Cardiac muscle cell (in vitro differentiated cells and primary cell): Measurements from ENCODE around the gene LRRN3. TPM values are rescaled to one million over a fixed set of nuclear protein-coding genes. Genes with fewer than 3 reads are reported as not detected.

Experiments used
- DNase-seq, 2 donors: peaks; one replicate each; pipeline versions ENCODE4 v3.0.0 to v3.0.0-alpha.2; 2010 to 2017; ENCODE audit warnings: low read depth in 1 of 2, low spot score in 1 of 2
- H3K27ac ChIP-seq: fragments of 200-600 bp; sonication (generic); 2 replicates; pipeline ENCODE4 v1.5.1; 2016
- H3K27me3 ChIP-seq: fragments of 200-600 bp; sonication (generic); 2 replicates; pipeline ENCODE4 v1.6.0; 2016; ENCODE audit warnings: control low read depth
- H3K36me3 ChIP-seq: fragments of 200-600 bp; sonication (generic); 2 replicates; pipeline ENCODE4 v1.5.1; 2016; ENCODE audit warnings: control low read depth
- H3K4me1 ChIP-seq: fragments of 200-600 bp; sonication (generic); 2 replicates; pipeline ENCODE4 v1.8.1; 2017; ENCODE audit warnings: low read depth, mild to moderate bottlenecking, mixed run types
- H3K4me3 ChIP-seq: fragments of 200-600 bp; sonication (generic); 2 replicates; pipeline ENCODE4 v1.5.1; 2016; ENCODE audit warnings: mild to moderate bottlenecking
- H3K9me3 ChIP-seq: fragments of 200-600 bp; sonication (generic); 2 replicates; pipeline ENCODE4 v1.5.1; 2017; ENCODE audit warnings: low read depth, mild to moderate bottlenecking, control low read depth
- CTCF ChIP-seq: IDR thresholded peaks from 2 replicates; pipeline ENCODE4 v1.5.1; 2012; ENCODE audit warnings: low read depth, mild to moderate bottlenecking, low read length
- polyA plus RNA-seq: library from polyadenylated mRNA; unstranded; fragments of >200 nt; fragmentation: Nextera tagmentation; extraction: Ambion mirVana; gene quantifications from 2 replicates; pipeline ENCODE4 v1.2.1, GENCODE V29; 2016
- total RNA-seq: library from RNA; depleted of rRNA; stranded (reverse); fragments of >200 nt; gene quantifications from 2 replicates; pipeline ENCODE4 v1.2.3, GENCODE V29; 2016

LRRN3 gene
- total and polyA plus RNA-seq, 2 experiments from 2014 or later, result 43.7 to 84.6 TPM

DNA sequence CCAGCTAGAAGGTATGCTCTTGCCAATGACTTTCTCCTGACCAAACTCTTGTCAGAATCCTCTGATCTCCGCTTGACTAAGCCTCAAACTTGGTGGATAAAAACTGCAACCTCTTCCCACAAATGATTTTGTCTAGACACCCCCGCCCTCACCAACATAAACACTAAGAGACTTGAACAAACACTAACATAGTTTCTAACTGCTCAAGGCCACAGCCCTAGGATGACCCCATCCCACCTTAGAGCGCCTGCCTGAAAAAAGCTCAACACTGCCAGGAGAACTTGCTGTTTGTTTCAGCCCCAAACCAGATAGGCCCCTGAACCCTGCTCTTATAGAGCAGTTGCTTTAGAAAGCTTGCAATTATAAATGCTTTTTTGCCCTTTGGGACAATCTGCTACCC lies 71.8 kb downstream of the LRRN3 start:
- Histone ChIP-seq H3K27me3 (no peaks in the 10 kb centered on the region), H3K4me1 (no peaks in the 10 kb centered on the region), H3K4me3 (no peak overlapping the region), H3K27ac (no peak overlapping the region), H3K36me3 (no peaks in the 10 kb centered on the region), H3K9me3 (no peaks in the 10 kb centered on the region)
- DNase-seq, result no peak
- no peak for TF ChIP-seq CTCF

DNA sequence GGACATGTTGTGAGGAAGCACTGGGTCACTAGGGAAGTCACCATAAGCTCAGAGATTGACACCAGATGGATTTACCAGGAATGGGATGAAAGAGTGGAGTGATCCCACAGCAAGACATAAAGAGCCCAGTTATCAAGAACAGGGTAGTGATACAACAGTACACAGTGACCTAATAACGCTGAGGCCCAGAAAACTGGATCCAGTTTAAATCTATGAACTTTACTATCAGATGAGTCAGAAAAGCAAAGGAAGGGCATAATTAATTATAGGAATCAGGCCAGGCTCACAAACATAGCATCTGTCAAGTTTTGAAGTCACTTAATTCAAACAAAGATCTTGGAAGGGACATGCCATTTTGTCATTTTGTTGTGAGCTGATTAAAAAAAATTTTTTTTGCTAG lies 73.5 kb downstream of the LRRN3 start:
- Histone ChIP-seq H3K27ac (no peak overlapping the region), H3K27me3 (no peaks in the 10 kb centered on the region), H3K9me3 (no peaks in the 10 kb centered on the region), H3K36me3 (no peaks in the 10 kb centered on the region), H3K4me3 (no peak overlapping the region), H3K4me1 (no peaks in the 10 kb centered on the region)
- DNase-seq, result no peak
- TF ChIP-seq CTCF, result no peak

DNA sequence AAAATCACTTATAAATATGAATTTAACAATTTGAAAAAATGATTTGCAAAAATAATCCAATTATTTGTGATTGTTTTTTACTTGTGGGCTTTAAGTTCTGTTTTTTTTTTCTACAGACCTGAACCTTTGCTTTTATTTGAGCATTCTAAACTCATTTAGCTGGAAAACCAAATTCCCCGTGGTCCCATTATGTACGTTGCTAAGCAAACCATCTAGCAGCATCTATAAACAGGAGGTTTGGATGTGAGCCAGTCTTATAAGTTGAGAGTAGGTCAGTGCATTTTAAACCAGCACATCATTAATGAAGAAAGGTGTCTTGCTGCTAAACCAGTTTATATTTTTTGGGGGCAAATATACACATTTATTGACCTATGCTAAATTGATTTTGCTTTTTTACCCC lies 77.3 kb downstream of the LRRN3 start:
- Histone ChIP-seq H3K27ac (no peak overlapping the region), H3K27me3 (no peaks in the 10 kb centered on the region), H3K36me3 (no peaks in the 10 kb centered on the region), H3K4me1 (no peaks in the 10 kb centered on the region), H3K4me3 (no peak overlapping the region), H3K9me3 (no peaks in the 10 kb centered on the region)
- peak in 1 of 2 donors; percentile 23 for DNase-seq
- no peak for TF ChIP-seq CTCF

DNA sequence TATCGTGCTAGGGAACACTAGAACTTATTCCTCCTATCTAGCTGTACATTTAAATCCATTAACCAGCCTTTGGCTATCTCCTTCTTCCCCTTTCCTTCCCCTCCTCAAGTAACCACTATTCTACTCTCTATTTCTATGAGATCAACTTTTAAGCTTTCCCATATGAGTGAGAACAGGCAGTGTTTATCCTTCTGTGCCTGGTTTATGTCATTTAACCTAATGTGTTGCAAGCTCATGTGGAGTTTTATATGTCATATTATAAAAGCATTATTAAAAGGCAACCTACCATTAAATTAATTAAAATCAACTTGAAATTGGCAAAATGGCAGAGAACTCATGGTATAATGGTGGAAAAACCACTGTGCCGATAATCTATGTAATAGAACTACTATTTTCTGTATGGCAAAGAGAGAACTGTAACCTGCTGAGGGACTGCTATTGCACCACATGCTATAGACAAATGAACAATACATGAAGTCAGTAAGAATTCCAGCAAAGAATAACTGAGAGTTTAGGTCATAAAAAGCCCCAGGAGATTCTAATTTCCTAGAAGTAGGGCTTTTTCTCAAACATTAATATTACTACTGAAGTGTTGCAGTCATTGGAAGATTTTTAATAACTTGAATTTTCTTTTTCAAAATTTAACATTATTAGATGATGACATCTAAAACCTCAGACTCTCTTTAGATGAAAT lies 81.8 kb downstream of the LRRN3 start:
- Histone ChIP-seq H3K27me3 (no peaks in the 10 kb centered on the region), H3K27ac (no peak overlapping the region), H3K36me3 (no peaks in the 10 kb centered on the region), H3K9me3 (no peaks in the 10 kb centered on the region), H3K4me3 (no peak overlapping the region), H3K4me1 (no peaks in the 10 kb centered on the region)
- no peak for DNase-seq
- no peak for TF ChIP-seq CTCF

DNA sequence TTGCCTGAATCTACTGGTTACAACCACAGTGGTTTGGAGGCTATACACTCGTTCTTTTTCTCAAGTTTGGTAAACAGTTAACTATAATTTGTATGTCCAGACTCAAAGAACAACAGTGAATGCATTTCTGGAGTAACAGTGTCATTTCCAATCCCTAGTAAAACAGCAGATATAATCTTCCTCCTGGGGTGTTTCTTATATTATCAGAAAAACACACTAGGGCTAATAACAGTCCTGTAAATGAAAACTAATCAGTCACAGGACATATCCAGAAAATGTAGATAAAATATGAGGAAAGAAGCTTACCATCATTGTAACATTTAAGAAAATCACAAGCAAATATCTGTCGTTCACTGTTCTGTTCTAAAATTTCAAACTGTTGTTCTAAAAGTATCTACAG lies 82.6 kb downstream of the LRRN3 start:
- no peaks in the 10 kb centered on the region for H3K36me3 ChIP-seq
- H3K27ac ChIP-seq, result no peak overlapping the region
- no peak for DNase-seq
- H3K4me1 ChIP-seq, result no peaks in the 10 kb centered on the region
- no peak for TF ChIP-seq CTCF
- no peak overlapping the region for H3K4me3 ChIP-seq
- H3K27me3 ChIP-seq, result no peaks in the 10 kb centered on the region
- H3K9me3 ChIP-seq, result no peaks in the 10 kb centered on the region

GRCh38 chr7:111173990-111174389 lies 83.1 kb downstream of the LRRN3 start:
- Histone ChIP-seq H3K36me3 (no peaks in the 10 kb centered on the region), H3K27ac (no peak overlapping the region), H3K4me3 (no peak overlapping the region), H3K4me1 (no peaks in the 10 kb centered on the region), H3K9me3 (no peaks in the 10 kb centered on the region), H3K27me3 (no peaks in the 10 kb centered on the region)
- no peak for DNase-seq
- TF ChIP-seq CTCF, result no peak
